Hematopoietic multipotent progenitor cell (in vitro differentiated cells): ENCODE measurements around the gene TP63. TPM values are rescaled to one million over a fixed set of nuclear protein-coding genes. Genes with fewer than 3 reads are reported as not detected.

Source experiments
- small RNA-seq: library from RNA; depleted of rRNA; stranded (forward); fragments of <200 nt; gene quantifications from one replicate; pipeline ENCODE3, GENCODE V24; 2012
- total RNA-seq: library from RNA; depleted of rRNA; stranded (reverse); fragments of >200 nt; gene quantifications from one replicate; pipeline ENCODE4 v1.2.3, GENCODE V29; 2012

TP63 gene
- total RNA-seq, 1 donor = 0.27 TPM

Small RNA genes within 50 kb of the gene (small RNA-seq; reads per million reads assigned to genes)
- gene AC078809.1 = not detected
- gene MIR944 = not detected
